Esophagus squamous epithelium (tissue), 5 donors: ENCODE results near the gene KIF14. TPM values are rescaled to one million over a fixed set of nuclear protein-coding genes. Genes with fewer than 3 reads are reported as not detected.

Experiments
- DNase-seq: peaks from one replicate; lab custom pipeline; 2025; lab: John Stamatoyannopoulos, UW
- H3K27ac ChIP-seq, 4 donors: fragments of 200-600 bp; sonication (generic); one replicate each; pipeline ENCODE4 v1.5.1; 2016 to 2019; ENCODE audit warnings: mild to moderate bottlenecking in 1 of 4
- H3K27me3 ChIP-seq, 4 donors: fragments of 200-600 bp; sonication (generic); 1 replicate in 3 of 4; 2 replicates in 1 of 4; pipeline versions ENCODE4 v1.5.1 to v1.6.0; 2017 to 2021; ENCODE audit warnings: antibody characterized with exemption in 1 of 4
- H3K36me3 ChIP-seq, 3 donors: fragments of 200-600 bp; sonication (generic); one replicate each; pipeline ENCODE4 v1.5.1; 2016 to 2019
- H3K4me1 ChIP-seq, 3 donors: fragments of 200-600 bp; sonication (generic); one replicate each; pipeline ENCODE4 v1.5.1; 2017 to 2019
- H3K4me3 ChIP-seq, 4 donors: fragments of 200-600 bp; sonication (generic); 1 replicate in 3 of 4; 2 replicates in 1 of 4; pipeline ENCODE4 v1.5.1; 2016 to 2019; ENCODE audit warnings: mild to moderate bottlenecking in 2 of 4, moderate library complexity in 1 of 4
- H3K9me3 ChIP-seq, 3 donors: fragments of 200-600 bp; sonication (generic); one replicate each; pipeline ENCODE4 v1.5.1; 2016 to 2019
- POLR2A ChIP-seq, 4 donors: fragments of 450-650 bp; IDR thresholded peaks; one replicate each; pipeline ENCODE4 v1.6.1; 2017; ENCODE audit warnings: antibody characterized with exemption in 4 of 4, mild to moderate bottlenecking in 4 of 4, moderate library complexity in 3 of 4
- WGBS, 2 donors: methylation state at CpG; one replicate each; pipeline ENCODE4 v1.1.5; 2018; 5-methylcytosine and 5-hydroxymethylcytosine counted together
- intact Hi-C: fragments of 100-400 bp; cut with DNase I; formaldehyde crosslinking; loops from one replicate; pipeline ENCODE4 v1.15.0; 2022
- total RNA-seq, 4 donors: library from RNA; depleted of rRNA; stranded (reverse); fragments of >200 nt; gene quantifications; one replicate each; pipeline ENCODE4 v1.1.0, GENCODE V29; 2016
- TF ChIP-seq, protein P1 (sequence below), 6 experiments: fragments of 450-650 bp in 4 of 6; fragments of 200-600 bp in 2 of 6; sonication (generic) in 2 of 6; IDR thresholded peaks; one replicate each; pipeline ENCODE4 v1.5.1; 2016 to 2019; ENCODE audit warnings: antibody characterized with exemption in 6 of 6, mild to moderate bottlenecking in 4 of 6, moderate library complexity in 4 of 6
- donor health status: DM: yes; HTN: yes; CAD: no.

The KIF14 gene
- total RNA-seq, 4 donors from 2014 or later = 1.5 to 5.8 (median 3.1) TPM

DNA sequence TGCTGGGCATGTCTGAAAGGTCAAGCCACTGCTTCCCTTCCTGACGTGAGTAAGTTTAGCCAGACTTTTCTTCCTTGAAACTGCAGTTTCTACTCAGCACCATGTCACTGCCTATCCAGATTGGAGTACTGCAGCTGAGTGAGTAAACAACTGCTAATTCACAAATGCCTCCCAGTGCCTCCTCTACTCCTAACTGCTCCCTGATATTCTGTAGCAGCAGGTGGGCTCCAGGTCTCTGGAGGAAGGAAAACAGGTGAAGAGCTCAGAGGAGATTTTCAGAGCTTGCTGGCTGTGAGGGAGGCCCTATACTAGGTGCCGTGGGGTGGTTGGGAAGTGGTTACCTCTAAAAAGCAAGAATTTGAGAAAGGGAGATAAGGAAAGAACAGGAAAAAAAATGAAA, 96.5 kb downstream of the KIF14 start:
- no peak for DNase-seq
- 86% methylated on average over 2 of the region's 2 CpGs for WGBS, 2 donors

GRCh38 chr1:200520735-200521134, 99.8 kb downstream of the KIF14 start:
- intact Hi-C loops = no loop called here
- DNase-seq = no peak

More for the DNA sequence above, 96.5 kb downstream of the KIF14 start:
- no peaks in the 10 kb centered on the region for H3K27me3 ChIP-seq
- no peaks in the 10 kb centered on the region for H3K36me3 ChIP-seq
- H3K4me3 ChIP-seq = no peak overlapping the region
- no peaks in the 10 kb centered on the region for H3K4me1 ChIP-seq
- TF ChIP-seq, protein P1, sequence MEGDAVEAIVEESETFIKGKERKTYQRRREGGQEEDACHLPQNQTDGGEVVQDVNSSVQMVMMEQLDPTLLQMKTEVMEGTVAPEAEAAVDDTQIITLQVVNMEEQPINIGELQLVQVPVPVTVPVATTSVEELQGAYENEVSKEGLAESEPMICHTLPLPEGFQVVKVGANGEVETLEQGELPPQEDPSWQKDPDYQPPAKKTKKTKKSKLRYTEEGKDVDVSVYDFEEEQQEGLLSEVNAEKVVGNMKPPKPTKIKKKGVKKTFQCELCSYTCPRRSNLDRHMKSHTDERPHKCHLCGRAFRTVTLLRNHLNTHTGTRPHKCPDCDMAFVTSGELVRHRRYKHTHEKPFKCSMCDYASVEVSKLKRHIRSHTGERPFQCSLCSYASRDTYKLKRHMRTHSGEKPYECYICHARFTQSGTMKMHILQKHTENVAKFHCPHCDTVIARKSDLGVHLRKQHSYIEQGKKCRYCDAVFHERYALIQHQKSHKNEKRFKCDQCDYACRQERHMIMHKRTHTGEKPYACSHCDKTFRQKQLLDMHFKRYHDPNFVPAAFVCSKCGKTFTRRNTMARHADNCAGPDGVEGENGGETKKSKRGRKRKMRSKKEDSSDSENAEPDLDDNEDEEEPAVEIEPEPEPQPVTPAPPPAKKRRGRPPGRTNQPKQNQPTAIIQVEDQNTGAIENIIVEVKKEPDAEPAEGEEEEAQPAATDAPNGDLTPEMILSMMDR (IDR thresholded peaks at IDR 0.05) = no peak
- TF ChIP-seq POLR2A (IDR thresholded peaks at IDR 0.05) = no peak
- no peak overlapping the region for H3K27ac ChIP-seq
- intact Hi-C loops = no loop called here
- no peaks in the 10 kb centered on the region for H3K9me3 ChIP-seq

DNA sequence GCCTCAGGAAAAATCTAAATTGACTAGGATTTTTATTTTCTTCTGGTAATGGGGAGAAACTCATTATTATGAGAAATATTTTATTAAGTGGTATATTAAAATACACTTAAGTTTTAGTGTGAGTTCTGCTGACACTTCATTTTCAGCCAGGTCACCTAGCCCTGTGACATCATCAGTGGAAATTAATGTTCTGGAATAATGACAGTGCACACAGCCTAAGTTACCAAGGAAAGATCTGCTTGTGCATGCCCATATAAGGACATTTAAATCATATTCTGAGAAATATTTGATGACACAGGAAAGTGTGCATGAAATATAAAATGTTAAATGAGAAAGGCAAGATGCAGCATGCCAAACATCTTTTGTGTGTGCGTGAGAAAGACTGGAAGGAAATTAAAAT, 102.0 kb downstream of the KIF14 start:
- Histone ChIP-seq H3K36me3 (no peaks in the 10 kb centered on the region), H3K27ac (no peak overlapping the region), H3K4me3 (no peak overlapping the region), H3K4me1 (no peaks in the 10 kb centered on the region), H3K9me3 (no peaks in the 10 kb centered on the region), H3K27me3 (peaks cover 0 to 7% (median 0%) of the 10 kb centered on the region in 4 donors)
- WGBS, 2 donors = 40 to 59% methylated on average over 1 of the region's 1 CpG
- TF ChIP-seq POLR2A (IDR thresholded peaks at IDR 0.05) = no peak
- TF ChIP-seq, protein P1 (IDR thresholded peaks at IDR 0.05) = no peak
- intact Hi-C loops = loop anchor here (10.0 kb wide), 1 partner anchor 834 kb away; no protein-coding TSS in a partner anchor
- no peak for DNase-seq

More at GRCh38 chr1:200520735-200521134, 99.8 kb downstream of the KIF14 start:
- H3K27me3 ChIP-seq = no peaks in the 10 kb centered on the region
- H3K36me3 ChIP-seq = no peaks in the 10 kb centered on the region
- no peak overlapping the region for H3K27ac ChIP-seq
- no peak overlapping the region for H3K4me3 ChIP-seq
- H3K9me3 ChIP-seq = no peaks in the 10 kb centered on the region
- 84 to 88% methylated on average over 6 to 8 of the region's 8 CpGs for WGBS, 2 donors
- TF ChIP-seq, protein P1 (IDR thresholded peaks at IDR 0.05) = no peak
- TF ChIP-seq POLR2A (IDR thresholded peaks at IDR 0.05) = no peak
- no peaks in the 10 kb centered on the region for H3K4me1 ChIP-seq

DNA sequence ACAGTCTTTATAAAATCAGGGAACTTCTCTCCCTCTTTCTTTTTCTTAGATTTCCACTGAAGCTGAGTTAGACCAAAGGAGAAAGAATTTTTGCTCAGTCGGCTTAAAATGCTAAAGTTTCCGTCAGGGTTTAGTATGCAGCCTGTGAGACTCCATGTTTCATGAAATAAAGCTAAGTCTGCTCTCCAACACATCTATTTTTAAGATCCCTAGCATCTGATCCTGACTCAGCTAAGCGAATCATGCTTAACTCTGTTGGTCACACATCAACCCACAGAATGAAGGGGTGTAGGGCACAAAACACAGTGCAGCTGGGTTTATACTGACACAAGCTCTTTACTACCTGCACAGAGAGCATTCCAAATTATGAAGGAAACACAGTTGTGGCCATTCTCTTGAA, 108.4 kb downstream of the KIF14 start:
- 37 to 60% methylated on average over 3 of the region's 3 CpGs for WGBS, 2 donors
- Histone ChIP-seq H3K9me3 (no peaks in the 10 kb centered on the region), H3K27ac (no peak overlapping the region), H3K27me3 (peaks cover 0 to 37% (median 0%) of the 10 kb centered on the region in 4 donors), H3K4me1 (no peaks in the 10 kb centered on the region), H3K36me3 (no peaks in the 10 kb centered on the region), H3K4me3 (no peak overlapping the region)
- TF ChIP-seq, protein P1 (IDR thresholded peaks at IDR 0.05) = no peak
- TF ChIP-seq POLR2A (IDR thresholded peaks at IDR 0.05) = no peak
- DNase-seq = no peak
- intact Hi-C loops = loop anchor here (10.0 kb wide), 1 partner anchor 827 kb away; no protein-coding TSS in a partner anchor

GRCh38 chr1:200510228-200510623, 110.3 kb downstream of the KIF14 start:
- Histone ChIP-seq H3K27me3 (peaks cover 0 to 41% (median 0%) of the 10 kb centered on the region in 4 donors), H3K36me3 (no peaks in the 10 kb centered on the region), H3K4me3 (no peak overlapping the region), H3K4me1 (no peaks in the 10 kb centered on the region), H3K27ac (no peak overlapping the region), H3K9me3 (no peaks in the 10 kb centered on the region)
- no peak for DNase-seq
- no peak for TF ChIP-seq POLR2A (IDR thresholded peaks at IDR 0.05)
- TF ChIP-seq, protein P1 (IDR thresholded peaks at IDR 0.05) = peak; percentile 76 to 90 (median 86)
- intact Hi-C loops = loop anchor here (10.0 kb wide), 1 partner anchor 825 kb away; no protein-coding TSS in a partner anchor
- 16 to 21% methylated on average over 4 of the region's 4 CpGs for WGBS, 2 donors
